ENCODE measurements around the gene SHROOM3. TPM values are rescaled to one million over a fixed set of nuclear protein-coding genes. Genes with fewer than 3 reads are reported as not detected.

Gene SHROOM3
- total RNA-seq, 1 donor from 2014 or later = 15.2 TPM

DNA sequence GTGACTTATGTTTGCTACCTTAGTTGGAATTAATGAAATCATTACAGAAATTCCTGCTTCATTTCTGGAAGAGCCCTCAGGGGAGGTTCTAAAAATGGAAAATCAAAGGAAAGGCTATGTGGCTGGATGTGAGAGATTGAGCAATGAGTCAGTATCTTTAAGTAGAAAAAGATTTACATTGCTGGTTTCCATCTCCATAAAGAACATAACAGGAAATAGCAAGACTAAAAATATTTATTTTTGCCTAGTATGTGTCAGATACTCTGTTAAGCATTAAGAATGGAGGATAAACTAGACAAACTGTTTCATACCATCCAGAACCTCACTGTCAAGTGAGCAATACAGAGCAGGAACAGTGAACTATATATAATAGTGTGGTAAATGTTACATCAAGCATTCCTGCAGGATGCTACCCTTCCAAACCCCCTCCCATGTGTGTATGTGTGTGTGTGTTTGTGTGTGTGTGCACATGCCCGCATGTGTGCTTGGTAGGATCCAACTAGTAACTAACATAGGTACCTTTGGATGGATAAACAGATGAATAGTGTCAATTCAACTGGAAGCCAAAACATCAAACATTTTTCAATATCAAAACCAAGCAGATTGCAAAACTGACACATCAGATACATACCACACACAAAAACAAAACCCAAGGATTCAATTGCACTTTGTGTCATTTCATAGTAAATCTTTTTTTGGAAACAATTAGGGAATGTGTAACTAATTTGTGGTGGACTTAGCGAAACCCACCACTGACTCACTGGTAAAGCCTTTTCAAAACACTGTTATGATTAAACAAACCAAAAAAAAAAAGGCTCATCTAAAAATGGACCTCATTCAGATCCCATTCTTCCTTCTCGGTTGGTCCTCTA is 223.4 kb downstream of the SHROOM3 start:
- no peak for DNase-seq (ENCODE audit: missing footprints)
- ATAC-seq = no peak
- intact Hi-C loops (cut with DNase I) = loop anchor here (5.0 kb wide), 1 partner anchor 146 kb away; no protein-coding TSS in a partner anchor

DNA sequence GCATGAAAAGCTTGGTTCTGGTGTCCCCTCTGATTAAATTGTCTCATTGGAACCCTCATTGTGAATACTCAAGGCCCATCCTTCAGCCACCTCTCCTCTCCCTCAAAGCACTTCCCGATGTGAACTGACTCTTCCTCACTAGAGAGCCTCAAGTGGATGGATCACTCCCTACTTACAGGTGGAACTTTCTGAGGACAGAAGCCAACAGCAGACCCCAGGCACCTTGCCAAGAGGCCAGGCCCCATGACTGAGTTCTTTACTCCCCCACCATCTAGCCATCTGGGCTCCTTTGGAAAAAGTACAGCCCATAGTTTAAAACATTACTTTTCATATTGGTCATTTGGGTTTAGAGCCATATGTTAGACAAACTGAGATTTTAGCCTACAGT is 224.1 kb downstream of the SHROOM3 start:
- intact Hi-C loops (cut with DNase I) = loop anchor here (5.0 kb wide), 1 partner anchor 147 kb away; no protein-coding TSS in a partner anchor
- DNase-seq (ENCODE audit: missing footprints) (no peak), ATAC-seq (no peak)

DNA sequence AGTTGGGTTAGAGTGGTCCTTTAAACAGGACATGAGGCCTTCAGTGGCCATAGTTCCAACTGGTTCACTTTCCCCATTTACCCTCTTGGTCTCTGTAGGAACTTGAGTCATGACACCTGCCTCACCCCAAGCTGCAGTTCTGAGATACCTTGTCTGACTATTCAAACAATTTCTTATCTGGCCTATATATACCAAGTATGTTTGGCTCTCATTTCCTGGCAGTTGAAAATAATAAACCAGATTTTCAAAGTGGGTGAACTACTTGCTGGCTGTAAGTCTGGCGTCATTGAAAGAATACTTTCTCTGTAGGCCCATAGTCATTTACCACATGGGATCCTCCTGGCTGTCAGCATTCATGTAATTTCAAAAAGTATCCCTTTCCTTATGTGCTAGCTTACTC is 228.8 kb downstream of the SHROOM3 start:
- no peak for DNase-seq (ENCODE audit: missing footprints)
- intact Hi-C loops (cut with DNase I) = no loop called here
- no peak for ATAC-seq

DNA sequence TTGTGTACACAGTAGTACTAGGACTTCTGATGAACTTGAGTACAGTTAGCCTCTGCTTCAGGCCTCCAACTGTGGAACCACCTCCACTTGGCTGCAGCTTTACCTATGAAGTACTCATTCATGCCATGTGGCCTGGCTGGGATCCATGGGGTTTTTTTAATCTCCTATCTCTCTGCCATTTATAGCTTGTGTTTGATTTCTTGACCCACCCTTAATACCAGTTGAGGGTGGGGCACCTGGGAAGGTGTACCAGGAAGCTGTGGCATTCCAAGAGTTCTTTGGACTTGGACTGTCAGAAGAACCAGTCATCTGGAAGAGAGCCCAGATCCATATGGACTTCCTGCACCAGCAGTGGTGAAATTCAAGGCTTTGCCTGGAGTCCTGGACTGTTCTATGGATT is 230.1 kb downstream of the SHROOM3 start:
- intact Hi-C loops (cut with DNase I) = no loop called here
- ATAC-seq (no peak), DNase-seq (ENCODE audit: missing footprints) (no peak)

DNA sequence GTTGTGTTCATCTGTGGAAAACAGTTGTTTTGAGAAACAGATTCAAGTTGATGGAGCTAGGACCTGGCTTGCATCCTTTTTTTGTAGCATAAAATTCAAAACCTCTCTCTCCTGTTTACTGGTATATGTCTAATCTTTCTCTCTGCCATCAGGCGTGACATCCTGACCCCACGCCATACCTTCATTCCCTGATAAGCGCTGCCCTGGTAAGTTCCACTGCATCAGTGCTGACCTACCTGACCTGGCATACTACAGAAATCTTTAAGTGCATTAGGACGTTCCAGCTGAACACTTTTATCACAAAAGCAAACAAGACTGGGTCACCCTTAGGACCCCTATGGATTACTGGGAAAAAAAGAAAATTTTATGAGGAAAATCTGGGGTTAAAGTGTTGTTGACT is 230.7 kb downstream of the SHROOM3 start:
- intact Hi-C loops (cut with DNase I) = no loop called here
- no peak for DNase-seq (ENCODE audit: missing footprints)
- ATAC-seq = no peak

DNA sequence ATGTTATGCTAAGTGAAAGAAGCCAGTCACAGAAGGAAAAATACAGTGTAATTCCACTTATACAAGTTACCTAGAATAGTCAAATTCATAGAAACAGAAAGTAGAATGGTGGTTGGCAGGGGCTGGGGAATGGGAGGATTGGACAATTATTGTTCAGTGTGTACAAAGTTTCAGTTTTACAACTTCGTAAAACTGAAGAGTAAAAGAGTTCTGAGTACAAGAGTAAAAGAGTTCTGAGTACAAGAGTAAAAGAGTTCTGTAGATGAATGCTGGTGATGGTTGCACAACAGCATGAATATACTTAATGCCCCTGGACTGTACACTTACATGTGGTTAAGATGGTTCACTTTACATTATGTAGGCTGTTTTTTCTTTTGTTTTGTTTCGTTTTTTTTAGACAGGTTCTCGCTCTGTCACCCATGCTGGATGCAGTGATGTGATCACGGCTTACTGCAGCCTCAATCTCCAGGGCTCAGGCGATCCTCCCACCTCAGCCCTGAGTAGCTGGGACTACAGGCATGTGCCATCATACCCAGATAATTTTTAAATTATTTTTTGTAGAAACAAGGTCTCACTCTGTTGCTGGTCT is 232.0 kb downstream of the SHROOM3 start:
- DNase-seq (ENCODE audit: missing footprints) (no peak), ATAC-seq (no peak)
- intact Hi-C loops (cut with DNase I) = no loop called here

DNA sequence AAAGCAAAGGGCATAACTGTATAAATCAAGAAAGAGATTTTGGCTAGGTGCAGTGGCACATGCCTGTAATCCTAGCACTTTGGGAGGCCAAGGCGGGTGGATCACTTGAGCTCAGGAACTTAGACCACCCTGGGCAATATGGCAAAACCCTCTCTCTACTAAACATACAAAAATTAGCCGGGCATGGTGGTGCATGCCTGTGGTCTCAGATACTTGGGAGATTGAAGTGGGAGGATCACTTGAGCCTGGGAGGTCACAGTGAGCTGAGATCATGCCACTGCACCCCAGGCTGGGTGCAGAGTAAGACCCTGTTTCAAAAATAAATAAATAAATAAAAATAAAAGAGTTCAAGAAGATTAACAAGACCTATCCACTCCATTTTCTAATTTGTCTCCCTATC is 235.6 kb downstream of the SHROOM3 start:
- intact Hi-C loops (cut with DNase I) = no loop called here
- ATAC-seq = no peak
- DNase-seq (ENCODE audit: missing footprints) = no peak

DNA sequence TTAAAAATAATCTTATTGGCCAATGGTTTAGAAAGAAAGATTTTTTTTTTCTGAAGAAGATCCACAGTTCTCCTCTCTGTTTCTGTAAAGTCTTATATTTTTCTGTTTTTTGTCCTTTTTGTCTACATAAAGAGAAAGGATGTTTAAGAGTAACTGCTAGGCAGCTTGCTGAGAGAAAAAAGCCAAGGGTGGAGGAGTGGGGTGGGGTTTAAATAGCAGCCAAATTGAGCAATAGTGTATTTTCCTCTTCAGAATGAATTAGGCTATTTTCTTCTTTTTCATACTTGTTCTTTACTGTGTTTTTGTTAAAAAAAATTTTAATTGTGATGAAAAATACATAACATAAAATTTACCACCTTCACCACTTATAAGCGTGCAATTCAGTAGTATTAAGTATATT is 238.3 kb downstream of the SHROOM3 start:
- peak; percentile 42 for ATAC-seq
- intact Hi-C loops (cut with DNase I) = no loop called here
- no peak for DNase-seq (ENCODE audit: missing footprints)

DNA sequence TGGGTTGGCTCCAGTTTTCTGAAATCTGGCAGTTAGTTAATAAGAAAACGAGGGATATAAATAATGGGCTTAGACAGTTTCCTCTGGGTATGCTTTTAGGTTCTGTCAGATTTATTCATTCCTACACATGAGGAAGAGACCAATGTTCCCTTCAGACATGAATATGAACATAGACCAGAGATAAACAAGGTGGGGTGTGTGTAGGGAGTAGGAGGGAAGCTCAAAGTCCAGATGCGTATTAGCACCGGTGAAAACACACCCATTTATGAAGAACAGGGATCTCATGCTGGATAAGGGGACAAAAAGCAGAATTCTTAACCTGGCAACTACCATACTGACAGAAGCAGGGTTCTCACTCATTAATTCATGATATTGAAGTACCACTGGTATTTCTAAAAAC is 240.0 kb downstream of the SHROOM3 start:
- DNase-seq (ENCODE audit: missing footprints) = no peak
- ATAC-seq = no peak
- intact Hi-C loops (cut with DNase I) = no loop called here

DNA sequence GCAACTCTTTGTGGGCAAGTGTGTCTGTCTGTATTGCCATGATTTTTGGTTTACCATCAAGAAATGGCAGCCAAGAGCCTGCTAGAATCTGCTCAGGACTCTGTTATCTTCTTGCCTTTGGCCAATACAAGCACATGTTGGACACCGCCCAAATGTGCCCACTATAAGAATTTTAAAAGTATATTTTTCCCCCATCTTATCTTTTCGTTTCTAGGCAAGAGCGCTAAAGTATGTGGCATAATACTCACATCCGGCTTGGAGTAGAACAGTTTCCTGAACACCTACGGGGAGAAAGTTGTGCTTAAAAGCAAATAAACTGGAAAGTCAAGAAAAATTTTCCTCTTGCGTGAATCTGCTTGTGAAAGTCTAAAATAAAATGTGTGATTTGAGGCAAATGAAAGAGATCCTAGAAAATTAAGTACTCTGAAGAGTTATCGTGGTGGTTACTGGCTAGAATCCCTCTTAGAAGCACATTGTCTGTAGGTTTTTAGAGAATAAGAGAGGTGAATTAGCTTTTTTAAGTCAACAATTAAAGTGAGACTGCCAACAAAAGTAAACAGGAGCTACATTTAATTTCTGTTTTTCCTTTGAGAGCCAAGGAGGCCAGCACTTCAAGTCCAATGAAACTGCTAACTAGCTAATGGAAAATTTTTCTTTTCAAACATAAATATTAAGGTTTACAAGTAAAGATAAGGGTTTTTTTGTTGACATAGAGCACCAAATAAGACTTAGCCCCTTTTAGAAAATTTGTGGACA is 242.7 kb downstream of the SHROOM3 start:
- intact Hi-C loops (cut with DNase I) = no loop called here
- DNase-seq (ENCODE audit: missing footprints) = no peak

DNA sequence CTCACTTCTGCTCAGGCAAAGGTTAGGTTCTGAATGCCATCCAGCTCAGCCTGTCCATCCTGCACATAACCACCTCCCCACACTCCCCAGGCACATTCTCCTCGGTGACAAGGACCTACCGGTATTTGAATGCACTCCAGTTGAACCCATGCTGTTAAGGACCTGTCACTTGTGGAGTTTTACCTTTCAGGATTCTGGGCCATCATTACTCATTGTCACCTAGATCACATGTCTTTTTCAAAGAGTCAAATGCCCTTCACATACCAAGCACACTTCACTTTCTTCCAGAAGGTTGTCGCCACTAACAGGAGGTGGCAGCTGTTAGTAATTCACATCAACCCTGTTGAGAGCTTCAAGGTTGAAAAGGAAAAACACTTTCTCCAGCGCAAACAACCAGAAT is 244.7 kb downstream of the SHROOM3 start:
- DNase-seq (ENCODE audit: missing footprints) (no peak), ATAC-seq (peak; percentile 28)
- intact Hi-C loops (cut with DNase I) = no loop called here

More for the DNA sequence above, 242.7 kb downstream of the SHROOM3 start:
- no peak for ATAC-seq

DNA sequence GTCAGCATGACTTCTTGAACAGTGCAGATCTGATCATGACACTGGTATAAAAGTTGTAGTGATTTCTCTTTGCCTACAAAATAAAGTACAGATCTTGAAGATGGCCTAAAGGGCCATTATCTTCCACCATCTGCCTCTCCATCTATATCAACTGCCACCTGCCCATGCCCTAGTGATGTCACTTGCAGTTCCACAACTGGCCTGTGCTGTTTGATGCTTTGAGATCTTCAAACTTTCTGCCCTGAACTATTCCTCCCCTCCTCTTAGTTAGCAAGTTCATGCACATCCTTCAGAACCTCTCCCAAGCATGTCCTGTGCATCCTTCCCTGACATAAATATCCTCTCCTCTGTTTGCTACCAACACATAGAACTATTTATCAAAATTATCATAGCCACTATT is 245.9 kb downstream of the SHROOM3 start:
- intact Hi-C loops (cut with DNase I) = no loop called here
- DNase-seq (ENCODE audit: missing footprints) = no peak
- no peak for ATAC-seq

DNA sequence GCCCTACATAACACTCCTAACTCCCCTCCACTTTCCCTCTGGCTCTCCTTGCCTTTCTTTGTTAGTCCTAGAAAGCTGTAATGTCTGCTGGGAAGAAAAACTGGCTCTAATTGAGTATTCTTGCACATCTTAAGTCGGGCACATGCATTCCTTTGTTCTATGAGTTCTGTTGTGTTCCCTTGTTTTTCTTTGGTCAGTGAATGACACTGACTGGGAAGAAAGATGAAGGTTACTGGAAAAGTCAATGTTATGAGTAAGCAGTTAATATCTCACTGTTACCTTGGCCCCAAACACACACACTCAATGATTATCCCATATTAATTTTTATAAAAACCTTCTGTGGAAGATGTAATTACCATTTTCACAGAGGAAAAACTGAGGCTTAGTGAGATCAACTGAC is 247.0 kb downstream of the SHROOM3 start:
- intact Hi-C loops (cut with DNase I) = no loop called here
- DNase-seq (ENCODE audit: missing footprints) = no peak
- no peak for ATAC-seq

DNA sequence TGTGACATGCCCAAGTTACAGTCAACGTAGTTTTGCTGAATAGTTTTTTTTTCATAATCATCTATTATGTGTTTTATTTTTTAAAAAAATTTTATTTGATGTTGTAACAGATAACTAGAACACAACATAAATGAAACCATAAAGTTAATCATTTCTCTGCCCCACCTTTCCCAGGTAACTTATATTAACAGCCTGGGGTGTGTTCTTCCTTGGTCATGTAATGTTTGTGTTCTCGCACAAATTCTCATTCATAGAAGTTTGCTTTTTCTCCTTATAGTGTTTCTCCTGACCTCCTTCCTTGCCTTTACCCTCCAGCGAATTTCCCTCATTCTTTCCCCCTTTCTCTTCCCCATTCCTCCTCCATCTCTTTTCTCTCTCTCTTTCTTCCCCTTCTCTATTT is 248.1 kb downstream of the SHROOM3 start:
- intact Hi-C loops (cut with DNase I) = no loop called here
- ATAC-seq = no peak

DNA sequence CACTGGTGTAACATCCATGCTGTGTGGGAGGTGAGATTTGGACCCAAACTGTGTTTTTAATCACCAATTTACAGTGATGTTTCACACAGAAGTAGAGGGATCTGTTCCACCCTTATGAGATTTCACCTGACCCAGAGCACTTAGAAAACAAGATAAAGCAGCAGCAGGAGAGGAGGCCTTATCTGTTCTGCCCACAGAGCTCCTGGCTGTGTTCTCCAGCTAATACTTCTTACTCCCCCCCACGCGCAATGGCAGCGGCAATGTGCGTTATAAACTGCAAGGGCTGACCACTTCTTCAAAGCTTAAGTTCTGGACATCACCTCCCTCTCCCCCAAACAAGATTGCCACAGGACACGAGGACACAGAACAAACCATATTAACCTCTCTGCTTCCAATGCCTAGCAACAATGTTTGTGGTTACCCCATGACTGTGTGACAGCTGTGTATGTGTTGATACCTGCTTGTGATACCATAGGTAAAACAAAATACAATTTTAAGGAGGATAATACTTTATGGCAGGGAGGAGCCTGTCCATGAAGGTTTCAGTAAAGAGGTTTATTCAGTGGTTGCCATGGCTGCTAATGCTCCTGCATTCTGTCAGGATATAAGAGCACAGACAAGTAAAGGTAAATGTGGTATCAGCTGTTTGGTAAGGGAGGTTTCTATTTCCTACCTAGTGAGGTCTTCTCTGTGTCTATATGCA is 252.9 kb downstream of the SHROOM3 start:
- no peak for DNase-seq (ENCODE audit: missing footprints)
- intact Hi-C loops (cut with DNase I) = no loop called here
- ATAC-seq = no peak

More for the DNA sequence above, 248.1 kb downstream of the SHROOM3 start:
- no peak for DNase-seq (ENCODE audit: missing footprints)

DNA sequence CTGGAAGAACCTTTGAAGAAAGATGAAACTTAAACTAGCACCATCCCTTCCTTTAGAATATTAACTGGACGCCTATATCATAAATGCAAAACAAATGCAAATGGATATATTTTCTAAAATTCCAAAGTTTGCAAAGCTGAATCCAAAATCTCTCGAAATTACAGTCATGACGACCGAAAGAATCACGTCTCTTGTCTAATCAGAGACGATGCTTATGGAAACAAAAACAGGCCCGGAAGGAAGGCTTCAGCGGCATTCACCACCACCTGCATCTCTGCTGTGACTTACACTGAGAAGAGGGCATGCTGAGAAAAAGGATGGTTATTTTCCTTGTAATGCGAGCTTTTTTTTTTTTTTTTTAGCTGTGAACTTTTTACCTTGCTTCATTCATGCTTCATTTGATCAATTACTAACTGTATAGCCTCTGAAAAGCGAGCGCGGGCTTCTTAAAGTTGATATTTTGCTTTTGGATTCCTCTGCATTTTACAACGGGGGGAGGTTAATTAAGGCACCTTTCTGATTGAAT is 253.7 kb downstream of the SHROOM3 start:
- DNase-seq (ENCODE audit: missing footprints) = no peak
- intact Hi-C loops (cut with DNase I) = no loop called here
- ATAC-seq = no peak

DNA sequence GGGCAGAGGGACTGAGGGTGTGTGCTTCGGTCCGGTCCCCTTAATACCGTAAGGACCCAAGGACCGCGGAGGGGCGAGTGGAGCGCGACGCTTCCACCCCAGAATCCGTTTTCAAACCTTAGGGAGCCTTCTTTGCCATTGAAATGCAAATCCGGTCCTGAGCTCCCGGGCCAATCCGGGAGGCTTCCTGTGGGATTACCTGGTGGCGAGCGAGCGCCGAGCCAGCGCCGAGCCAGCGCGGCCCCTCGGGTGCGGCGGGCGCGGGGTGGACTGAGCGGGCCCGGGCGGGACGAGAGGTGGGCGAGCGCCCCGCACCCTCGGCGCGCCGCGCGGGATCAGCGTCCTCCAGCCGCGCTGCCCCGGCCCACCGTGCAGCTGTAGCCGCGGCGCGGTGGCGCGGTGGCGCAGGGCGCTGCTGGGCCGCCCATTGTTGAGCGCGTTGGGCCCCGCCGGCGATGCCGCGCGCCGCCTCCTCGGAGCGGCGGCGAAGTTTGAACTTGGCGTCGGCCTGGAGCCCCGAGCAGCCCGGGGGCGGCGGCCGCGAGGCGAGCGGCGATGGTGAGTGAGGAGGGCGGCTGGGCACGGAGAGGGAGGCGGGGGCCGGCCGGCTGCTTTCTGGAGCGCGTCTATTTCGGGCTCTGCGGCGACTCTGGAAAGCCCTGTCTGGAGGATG is 254.3 kb downstream of the SHROOM3 start:
- DNase-seq (ENCODE audit: missing footprints) (peak; percentile 69), ATAC-seq (peak; percentile 79)
- intact Hi-C loops (cut with DNase I) = no loop called here
